ENCODE measurements around the gene ZNF770. TPM values are rescaled to one million over a fixed set of nuclear protein-coding genes. Genes with fewer than 3 reads are reported as not detected.
"Not testable (repeated sequence)": the region's sequence is repeated elsewhere in the genome, so short reads cannot be mapped to it uniquely, and the experiment has no call there.

ZNF770 gene
- polyA plus RNA-seq, 1 experiment = 26.9 TPM

GRCh38 chr15:34941185-34941698, 46.8 kb downstream of the ZNF770 start:
- ChIA-PET POLR2A (no interaction called here), CTCF (interaction anchor here (1.3 to 2.8 kb wide), 3 partner anchors 21 to 320 kb away, joined by 3 to 13 read pairs (median 4); partner anchors contain the start of gene AQR)
- no peak for DNase-seq (ENCODE audit: low read depth, low spot score)
- H3K9me3 ChIP-seq (ENCODE audit: control insufficient read depth, insufficient read depth, low read length) = no peaks in the 10 kb centered on the region
- TF ChIP-seq, protein P1, sequence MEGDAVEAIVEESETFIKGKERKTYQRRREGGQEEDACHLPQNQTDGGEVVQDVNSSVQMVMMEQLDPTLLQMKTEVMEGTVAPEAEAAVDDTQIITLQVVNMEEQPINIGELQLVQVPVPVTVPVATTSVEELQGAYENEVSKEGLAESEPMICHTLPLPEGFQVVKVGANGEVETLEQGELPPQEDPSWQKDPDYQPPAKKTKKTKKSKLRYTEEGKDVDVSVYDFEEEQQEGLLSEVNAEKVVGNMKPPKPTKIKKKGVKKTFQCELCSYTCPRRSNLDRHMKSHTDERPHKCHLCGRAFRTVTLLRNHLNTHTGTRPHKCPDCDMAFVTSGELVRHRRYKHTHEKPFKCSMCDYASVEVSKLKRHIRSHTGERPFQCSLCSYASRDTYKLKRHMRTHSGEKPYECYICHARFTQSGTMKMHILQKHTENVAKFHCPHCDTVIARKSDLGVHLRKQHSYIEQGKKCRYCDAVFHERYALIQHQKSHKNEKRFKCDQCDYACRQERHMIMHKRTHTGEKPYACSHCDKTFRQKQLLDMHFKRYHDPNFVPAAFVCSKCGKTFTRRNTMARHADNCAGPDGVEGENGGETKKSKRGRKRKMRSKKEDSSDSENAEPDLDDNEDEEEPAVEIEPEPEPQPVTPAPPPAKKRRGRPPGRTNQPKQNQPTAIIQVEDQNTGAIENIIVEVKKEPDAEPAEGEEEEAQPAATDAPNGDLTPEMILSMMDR (IDR thresholded peaks at IDR 0.05; ENCODE audit: low read depth, low read length) = no peak
- H3K27ac ChIP-seq (ENCODE audit: low read depth, low read length) = no peak overlapping the region
- H3K4me3 ChIP-seq (ENCODE audit: low read depth, low read length) = no peak overlapping the region
- no peaks in the 10 kb centered on the region for H3K27me3 ChIP-seq (ENCODE audit: control insufficient read depth, insufficient read depth, low read length)

DNA sequence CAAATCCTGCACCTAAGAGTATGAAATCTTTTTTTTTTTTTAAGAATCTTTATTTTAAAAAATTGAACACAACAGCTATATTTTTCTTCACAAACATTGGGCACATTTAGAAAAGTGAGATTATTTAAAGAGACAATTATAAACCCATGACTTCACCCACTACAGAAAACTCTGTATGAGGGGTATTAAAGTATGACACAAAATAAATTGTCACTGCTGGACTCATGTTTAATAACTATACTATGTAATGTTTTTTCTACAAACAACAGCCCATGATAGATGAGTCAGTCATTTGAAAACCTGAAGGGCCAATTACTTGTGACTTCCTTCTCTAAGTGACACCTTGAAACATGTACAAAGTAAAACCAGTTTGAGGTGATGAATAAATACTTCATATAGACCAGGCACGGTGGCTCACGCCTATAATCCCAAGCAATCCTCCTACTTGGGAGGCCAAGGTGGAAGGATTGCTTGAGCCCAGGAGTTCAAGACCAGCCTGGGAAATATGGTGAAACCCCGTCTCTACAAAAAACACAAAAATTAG, 54.6 kb downstream of the ZNF770 start:
- Histone ChIP-seq H3K9me3 (ENCODE audit: control insufficient read depth, insufficient read depth, low read length) (no peaks in the 10 kb centered on the region), H3K4me3 (ENCODE audit: low read depth, low read length) (no peak overlapping the region), H3K27ac (ENCODE audit: low read depth, low read length) (no peak overlapping the region), H3K27me3 (ENCODE audit: control insufficient read depth, insufficient read depth, low read length) (no peaks in the 10 kb centered on the region)
- ChIA-PET POLR2A (no interaction called here), CTCF (no interaction called here)
- no peak for DNase-seq (ENCODE audit: low read depth, low spot score)
- TF ChIP-seq, protein P1 (IDR thresholded peaks at IDR 0.05; ENCODE audit: low read depth, low read length) = no peak

DNA sequence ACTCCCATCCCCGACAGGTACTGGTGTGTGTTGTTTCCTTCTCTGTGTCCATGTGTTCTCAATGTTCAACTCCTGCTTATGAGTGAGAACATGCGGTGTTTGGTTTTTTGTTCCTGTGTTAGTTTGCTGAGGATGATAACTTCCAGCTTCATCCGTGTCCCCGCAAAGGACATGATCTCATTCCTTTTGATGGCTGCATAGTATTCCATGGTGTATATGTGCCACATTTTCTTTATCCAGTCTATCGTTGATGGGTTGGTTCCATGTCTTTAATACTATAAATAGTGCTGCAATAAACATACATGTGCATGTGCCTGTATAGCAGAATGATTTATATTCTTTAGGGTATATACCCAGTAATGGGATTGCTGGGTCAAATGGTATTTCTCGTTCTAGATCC, 59.7 kb downstream of the ZNF770 start:
- H3K4me3 ChIP-seq (ENCODE audit: low read depth, low read length); H3K27me3 ChIP-seq (ENCODE audit: control insufficient read depth, insufficient read depth, low read length); DNase-seq (ENCODE audit: low read depth, low spot score); POLR2A ChIA-PET; H3K9me3 ChIP-seq (ENCODE audit: control insufficient read depth, insufficient read depth, low read length); H3K27ac ChIP-seq (ENCODE audit: low read depth, low read length): not testable (repeated sequence)
- CTCF ChIA-PET = interaction anchor here (1.6 to 1.8 kb wide), 2 partner anchors 8 to 42 kb away, joined by 4 to 6 read pairs; partner anchors contain the start of gene AQR

Other genes with a start within 250 kb of the ZNF770 start
- not detected in 2 replicates for gene GJD2, start 233.3 kb downstream of the ZNF770 start, polyA plus RNA-seq (2011; rRNA removed)
- 0.46 and 0.48 TPM in 2 replicates for gene ACTC1, start 192.7 kb downstream of the ZNF770 start, polyA plus RNA-seq (2011; rRNA removed)
- 25.2 and 32.9 TPM in 2 replicates for gene AQR, start 18.5 kb downstream of the ZNF770 start, polyA plus RNA-seq (2011; rRNA removed)
- gene NANOGP8, start 97.0 kb upstream of the ZNF770 start, polyA plus RNA-seq (2011; rRNA removed) = 0.11 and 0.15 TPM in 2 replicates

All from AG04450 (cell line).